ENCODE results near the gene CFAP92. TPM values are rescaled to one million over a fixed set of nuclear protein-coding genes. Genes with fewer than 3 reads are reported as not detected.

CFAP92 gene
- total RNA-seq, 1 donor from 2014 or later = not detected

- POLR2A ChIA-PET = interaction anchor here (0.8 kb wide), 1 partner anchor 17 kb away, joined by 3 read pairs; no protein-coding TSS in a partner anchor
- no peak overlapping the region for H3K27ac Mint-ChIP-seq
- CTCF ChIA-PET = no interaction called here
These were observed 15.4 kb upstream of the CFAP92 start for GRCh38 chr3:129009266-129009665.

GRCh38 chr3:129007792-129008191 is 13.9 kb upstream of the CFAP92 start:
- TF ChIP-seq CTCF (IDR thresholded peaks at IDR 0.05) = no peak
- intact Hi-C loops (cut with micrococcal nuclease) = no loop called here
- Mint-ChIP-seq H3K36me3 (ENCODE audit: low read depth) (no peaks in the 10 kb centered on the region), H3K27ac (no peak overlapping the region), H3K27me3 (peaks cover 18% of the 10 kb centered on the region), H3K4me1 (peaks cover 10% of the 10 kb centered on the region), H3K9me3 (no peaks in the 10 kb centered on the region), H3K4me3 (no peak overlapping the region)
- ChIA-PET CTCF (interaction anchor here (2.9 kb wide), 1 partner anchor 9 kb away, joined by 11 read pairs; no protein-coding TSS in a partner anchor), POLR2A (interaction anchor here (2.5 kb wide), 1 partner anchor 8 kb away, joined by 7 read pairs; no protein-coding TSS in a partner anchor)
- ATAC-seq (ENCODE audit: low read depth) = no peak
- no peak for DNase-seq

More at GRCh38 chr3:129009266-129009665, 15.4 kb upstream of the CFAP92 start:
- Mint-ChIP-seq H3K4me1 (peaks cover 2% of the 10 kb centered on the region), H3K36me3 (ENCODE audit: low read depth) (no peaks in the 10 kb centered on the region), H3K9me3 (no peaks in the 10 kb centered on the region), H3K27me3 (peaks cover 10% of the 10 kb centered on the region), H3K4me3 (no peak overlapping the region)
- intact Hi-C loops (cut with micrococcal nuclease) = no loop called here
- ATAC-seq (ENCODE audit: low read depth) (no peak), DNase-seq (no peak)
- TF ChIP-seq CTCF (IDR thresholded peaks at IDR 0.05) = no peak

GRCh38 chr3:129006864-129007263 is 13.0 kb upstream of the CFAP92 start:
- CTCF ChIA-PET = interaction anchor here (1.1 to 2.9 kb wide), 2 partner anchors 10 to 37 kb away, joined by 5 to 11 read pairs; no protein-coding TSS in a partner anchor
- H3K9me3 Mint-ChIP-seq = no peaks in the 10 kb centered on the region
- TF ChIP-seq CTCF (IDR thresholded peaks at IDR 0.05) = no peak
- DNase-seq (no peak), ATAC-seq (ENCODE audit: low read depth) (no peak)
- H3K4me1 Mint-ChIP-seq = peaks cover 18% of the 10 kb centered on the region
- peaks cover 25% of the 10 kb centered on the region for H3K27me3 Mint-ChIP-seq
- no peaks in the 10 kb centered on the region for H3K36me3 Mint-ChIP-seq (ENCODE audit: low read depth)
- H3K4me3 Mint-ChIP-seq = no peak overlapping the region
- H3K27ac Mint-ChIP-seq = no peak overlapping the region
- intact Hi-C loops (cut with micrococcal nuclease) = no loop called here
- POLR2A ChIA-PET = interaction anchor here (2.5 kb wide), 1 partner anchor 9 kb away, joined by 7 read pairs; no protein-coding TSS in a partner anchor

- H3K36me3 Mint-ChIP-seq (ENCODE audit: low read depth) = no peaks in the 10 kb centered on the region
- H3K9me3 Mint-ChIP-seq = no peaks in the 10 kb centered on the region
- H3K4me1 Mint-ChIP-seq = peaks cover 18% of the 10 kb centered on the region
- no peak overlapping the region for H3K4me3 Mint-ChIP-seq
- DNase-seq (no peak), ATAC-seq (ENCODE audit: low read depth) (no peak)
- ChIA-PET CTCF (interaction anchor here (2.9 kb wide), 1 partner anchor 11 kb away, joined by 11 read pairs; no protein-coding TSS in a partner anchor), POLR2A (interaction anchor here (1.8 kb wide), 1 partner anchor 10 kb away, joined by 12 read pairs; no protein-coding TSS in a partner anchor)
- no peak overlapping the region for H3K27ac Mint-ChIP-seq
- H3K27me3 Mint-ChIP-seq = peaks cover 29% of the 10 kb centered on the region
- no peak for TF ChIP-seq CTCF (IDR thresholded peaks at IDR 0.05)
- intact Hi-C loops (cut with micrococcal nuclease) = loop anchor here (1.0 kb wide), 1 partner anchor 11 kb away; no protein-coding TSS in a partner anchor
These were observed 11.8 kb upstream of the CFAP92 start for GRCh38 chr3:129005526-129006303.
